Measurements from ENCODE around the gene NUTF2.
"Not testable (repeated sequence)": the region's sequence is repeated elsewhere in the genome, so short reads cannot be mapped to it uniquely, and the experiment has no call there.

NUTF2 gene

DNA sequence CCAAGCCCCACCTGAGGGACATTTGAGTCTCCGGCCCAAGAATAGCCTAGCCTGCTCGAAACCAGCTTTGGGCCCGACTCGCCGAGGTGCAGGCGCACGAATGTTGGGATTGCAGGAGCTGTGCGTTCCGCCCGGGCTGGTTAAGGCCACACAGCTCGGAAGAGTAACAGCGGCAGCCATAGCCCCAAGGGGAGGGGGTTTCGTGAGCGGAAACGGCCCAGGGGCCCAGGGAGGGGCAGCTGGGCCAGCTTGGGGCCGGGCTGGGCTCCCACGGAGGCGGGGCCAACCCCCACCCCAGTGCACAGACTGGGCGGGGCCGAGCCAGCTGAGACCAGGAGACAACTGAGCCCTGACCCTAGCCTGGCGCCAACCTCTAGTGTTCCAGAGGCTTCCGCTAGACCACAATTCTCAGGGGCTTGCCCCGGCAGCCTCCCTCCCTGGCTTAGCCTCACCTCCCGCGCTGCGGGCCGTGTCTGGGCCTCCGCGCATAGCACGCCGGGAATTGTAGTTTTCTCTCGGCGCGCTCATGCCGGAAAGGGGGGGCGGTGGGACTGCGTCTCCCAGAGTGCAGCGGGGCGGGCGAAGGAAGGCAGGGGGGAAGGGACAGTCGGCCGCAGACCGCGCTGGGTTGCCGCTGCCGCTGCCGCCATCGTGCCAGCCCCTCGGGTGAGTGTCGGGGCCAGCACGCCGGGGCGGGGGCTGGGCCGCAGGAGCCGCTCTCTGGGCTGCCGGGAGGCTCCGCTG is at the start of gene NUTF2:
TSS of gene NUTF2 (plus strand) at position 614 of the 744 bp plus-strand sequence. CDS start 18,198 bp downstream, outside the sequence.
- peak; percentile 77 to 85 for DNase-seq

DNA sequence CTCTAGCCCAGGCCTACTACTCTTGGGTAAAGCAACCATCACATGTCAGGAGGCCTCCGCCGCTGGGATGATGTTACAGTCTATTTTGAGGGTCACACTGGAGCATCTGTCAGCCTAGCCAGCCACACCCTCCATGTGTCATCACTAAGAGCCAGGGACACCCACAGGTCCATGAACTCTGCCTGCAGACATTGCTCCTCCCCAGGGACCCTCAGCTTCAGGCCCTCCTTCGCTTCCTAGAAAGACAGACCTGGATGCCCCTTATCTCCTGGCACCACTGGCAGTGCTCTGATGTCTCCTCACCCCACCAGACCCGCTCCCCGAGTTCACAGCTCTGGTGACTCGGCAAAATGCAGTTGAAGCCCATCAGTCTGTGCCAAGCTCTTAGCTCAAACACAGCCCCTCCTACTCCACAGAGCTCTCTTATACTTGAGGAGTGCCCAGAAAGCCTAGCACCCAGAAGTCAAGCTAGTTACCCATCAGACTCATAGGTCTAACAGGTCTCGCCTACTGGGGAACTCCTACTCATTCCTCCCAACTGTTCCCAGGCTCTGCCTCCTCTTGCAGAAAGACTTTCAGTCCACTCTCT is 46.3 kb upstream of the NUTF2 start:
- DNase-seq = no peak

DNA sequence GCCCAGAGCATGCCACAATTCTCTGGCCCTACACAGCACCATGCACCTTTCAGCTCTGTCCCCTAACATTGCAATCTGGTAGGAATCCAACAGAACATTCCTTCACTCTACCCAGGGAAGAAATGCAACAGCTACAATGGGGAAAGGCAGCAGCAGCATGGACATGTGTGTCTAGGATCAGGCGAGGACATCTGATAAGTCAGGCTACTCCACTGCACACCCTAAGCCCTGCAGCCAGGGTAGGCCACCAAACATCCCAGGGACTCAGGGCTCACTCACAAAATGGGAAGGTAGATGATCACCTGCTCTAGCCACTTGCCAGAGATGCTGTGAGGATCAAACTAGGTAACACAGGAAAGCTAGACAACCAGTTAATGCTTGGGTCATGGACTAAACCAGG is 45.5 kb upstream of the NUTF2 start:
- DNase-seq = no peak

DNA sequence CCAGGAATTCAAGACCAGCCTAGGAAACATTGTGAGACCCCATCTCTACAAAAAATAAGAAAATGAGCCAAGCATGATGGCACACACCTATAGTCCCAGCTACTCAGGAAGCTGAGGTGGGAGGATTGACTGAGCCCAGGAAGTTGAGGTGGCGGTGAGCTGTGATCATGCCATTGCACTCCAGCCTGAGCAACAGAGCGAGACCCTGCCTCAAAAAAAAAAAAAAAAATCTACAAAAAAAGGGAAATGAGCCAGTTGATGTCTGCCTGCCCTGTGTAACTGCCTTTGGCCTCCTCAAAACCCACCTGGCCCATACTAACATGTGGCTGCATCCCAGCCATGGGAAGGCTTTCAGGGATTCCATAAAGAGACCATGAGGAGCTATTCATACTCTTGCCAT is 44.9 kb upstream of the NUTF2 start:
- no peak for DNase-seq

DNA sequence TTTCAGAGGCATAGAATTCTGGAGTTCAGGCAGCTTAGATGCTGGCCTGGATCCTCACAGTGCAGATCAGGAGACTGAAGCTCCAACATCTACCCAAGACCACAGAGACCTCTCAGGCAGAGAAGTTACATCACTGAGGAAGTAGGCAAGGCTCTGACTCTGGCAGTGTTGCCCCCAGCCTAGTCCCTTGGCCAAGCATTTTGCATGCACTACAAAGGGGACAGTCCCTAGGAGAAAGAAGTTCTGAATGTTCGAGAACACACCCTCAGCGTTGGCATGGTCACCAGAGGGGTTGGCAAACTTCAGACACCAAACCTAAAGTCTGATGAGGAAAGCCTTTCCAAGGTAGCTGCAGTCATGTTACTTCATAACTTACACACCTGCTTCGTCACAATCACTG is 42.8 kb upstream of the NUTF2 start:
- DNase-seq = no peak

DNA sequence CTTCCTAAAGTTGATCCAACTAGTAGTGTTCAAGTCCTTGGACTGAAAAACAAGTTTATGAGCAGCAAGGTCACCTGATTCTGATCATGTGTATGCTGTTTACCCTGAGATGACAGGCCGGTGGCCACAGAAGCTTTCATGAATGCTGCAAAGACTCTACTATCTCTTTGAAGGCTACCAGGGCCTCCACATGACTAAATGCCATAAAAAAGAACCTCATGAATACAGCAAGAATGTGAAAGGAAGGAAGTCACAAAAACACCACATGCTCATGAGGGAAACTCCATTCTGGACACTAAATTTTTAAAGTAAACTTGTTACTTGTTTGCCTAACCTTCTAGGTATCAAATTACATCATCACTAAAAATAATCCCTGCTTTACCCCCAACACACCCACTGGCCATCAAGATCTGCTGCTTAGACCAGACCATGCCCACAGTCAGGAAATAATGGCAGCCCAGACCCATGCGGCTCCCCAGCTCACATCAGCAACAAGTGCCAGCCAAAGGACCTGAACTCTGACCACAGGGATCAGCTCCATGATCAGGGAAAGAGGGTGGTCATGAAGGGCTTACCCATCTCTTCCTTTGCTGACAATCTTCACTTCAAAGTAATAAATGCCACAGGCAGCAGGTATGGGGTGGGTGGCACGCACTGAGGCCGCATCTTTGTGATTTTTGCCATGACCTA is 41.7 kb upstream of the NUTF2 start:
- no peak for DNase-seq

DNA sequence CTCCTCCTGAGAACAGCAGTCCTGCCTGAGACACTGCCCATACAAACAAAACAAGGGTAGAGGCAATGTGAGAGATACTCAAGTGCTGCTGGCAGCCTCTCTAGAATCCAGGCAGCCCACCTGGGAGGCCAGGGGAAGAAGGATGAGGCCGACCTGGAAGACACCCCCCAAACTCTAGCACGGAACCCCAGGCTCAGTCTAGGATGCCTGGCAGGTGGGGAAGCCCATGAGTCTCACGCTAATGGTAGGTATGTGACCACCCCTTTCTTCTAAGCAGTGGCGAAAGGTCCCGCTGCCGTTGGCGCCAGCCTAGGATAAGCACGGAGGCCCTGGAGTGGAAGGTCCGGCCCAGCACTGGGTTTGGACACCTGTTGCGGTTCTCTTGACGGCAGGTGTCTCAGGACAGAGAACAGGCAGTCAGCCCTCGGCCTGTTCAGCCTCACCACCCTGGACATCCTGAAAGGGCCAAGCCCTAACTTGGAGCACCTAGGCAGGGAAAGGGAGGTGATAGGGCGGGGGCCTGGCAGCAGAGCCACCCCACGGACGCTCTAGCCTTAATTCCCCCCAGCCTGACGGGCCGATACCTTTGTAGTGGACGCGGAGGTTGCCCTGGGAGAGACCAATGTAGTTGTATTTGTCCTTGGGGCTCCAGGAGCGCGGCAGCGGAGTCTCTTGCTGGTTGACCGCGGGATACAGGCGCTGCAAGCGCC is 40.9 kb upstream of the NUTF2 start:
- DNase-seq = no peak

DNA sequence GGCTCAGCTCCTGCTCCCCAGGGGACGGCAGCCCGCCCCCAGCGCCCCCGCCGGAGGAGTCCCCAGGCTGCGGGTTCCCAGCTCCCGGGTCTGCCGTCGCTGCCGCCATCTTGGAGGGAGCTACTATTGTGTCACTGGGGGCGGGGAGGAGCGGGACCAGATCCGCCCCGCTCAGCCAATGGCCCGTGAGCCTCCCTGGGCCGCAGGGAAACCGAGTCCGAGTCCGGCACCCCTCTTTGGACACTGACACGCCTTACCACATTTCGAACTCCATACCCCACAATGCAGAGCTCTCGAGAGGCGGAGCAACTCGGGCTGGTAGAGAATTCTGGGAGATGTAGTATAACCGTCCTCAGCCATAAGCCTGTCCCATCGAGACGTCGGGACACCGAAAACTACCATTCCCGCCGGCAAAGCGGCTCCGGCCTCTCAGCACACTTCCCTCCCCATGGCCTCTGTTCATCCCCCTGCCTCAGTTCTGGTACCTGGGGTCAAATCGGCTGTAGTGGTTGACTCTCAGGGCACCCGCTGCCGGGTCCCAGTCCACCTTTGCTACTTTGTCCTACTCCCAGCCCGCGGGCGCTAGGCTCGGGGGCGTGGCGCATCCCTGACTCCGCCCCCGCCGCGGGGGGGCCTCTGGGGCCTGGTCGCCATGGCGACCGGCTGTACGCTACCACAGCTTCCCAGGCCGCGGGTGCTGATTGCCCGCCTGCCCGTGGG is 40.1 kb upstream of the NUTF2 start, which contains the start of the genes RANBP10 and TSNAXIP1:
TSS of gene RANBP10 (minus strand) at position 133 of the 720 bp plus-strand sequence. CDS start at position 109, 24 bp downstream.
TSS of gene TSNAXIP1 (plus strand) at position 462 of the 720 bp plus-strand sequence. CDS start 261 bp downstream, outside the sequence.
- DNase-seq = peak; percentile 91 to 94

DNA sequence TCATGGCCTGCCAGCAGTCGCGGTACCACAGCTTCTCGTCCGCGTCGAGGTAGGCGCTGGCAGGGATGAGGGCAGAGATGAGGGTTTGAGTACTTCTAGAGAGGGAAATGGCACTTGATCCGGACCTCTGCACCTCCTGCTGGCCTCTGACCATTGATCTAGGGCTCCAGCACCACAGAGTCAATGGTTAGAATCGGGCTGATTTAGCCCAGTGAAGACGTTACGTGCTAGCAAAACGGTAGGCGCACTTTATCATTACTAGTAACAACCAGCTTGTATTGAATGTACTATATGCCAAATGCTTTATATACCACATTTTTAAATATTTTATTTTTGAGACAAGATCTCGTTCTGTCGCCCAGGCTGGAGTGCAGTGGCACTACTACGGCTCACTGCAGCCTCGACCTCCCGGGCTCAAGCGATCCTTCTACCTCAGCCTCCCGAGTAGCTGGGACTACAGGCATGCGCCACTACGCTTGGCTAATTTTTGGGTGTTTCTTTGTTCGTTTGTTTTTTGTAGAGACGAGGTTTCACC is 39.5 kb upstream of the NUTF2 start:
- no peak for DNase-seq

DNA sequence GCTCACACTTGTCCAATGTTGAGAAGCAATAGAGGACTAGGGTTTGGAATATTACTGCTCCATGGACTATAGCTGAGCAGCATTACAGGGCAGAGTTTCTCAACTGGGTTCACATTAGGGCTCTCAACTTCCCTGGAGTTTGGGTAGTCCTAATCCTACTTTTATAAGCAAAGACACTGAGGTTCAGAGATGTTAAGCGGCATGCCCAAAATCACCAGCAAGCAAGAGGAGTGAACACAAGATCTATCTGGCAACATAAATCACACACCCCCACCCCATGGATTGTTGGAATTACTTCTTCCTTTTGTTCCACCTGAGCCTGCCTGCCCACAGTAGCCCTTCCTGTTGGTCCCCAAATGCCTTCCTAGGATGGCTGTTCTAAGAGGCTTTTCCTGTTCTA is 34.8 kb upstream of the NUTF2 start:
- no peak for DNase-seq

DNA sequence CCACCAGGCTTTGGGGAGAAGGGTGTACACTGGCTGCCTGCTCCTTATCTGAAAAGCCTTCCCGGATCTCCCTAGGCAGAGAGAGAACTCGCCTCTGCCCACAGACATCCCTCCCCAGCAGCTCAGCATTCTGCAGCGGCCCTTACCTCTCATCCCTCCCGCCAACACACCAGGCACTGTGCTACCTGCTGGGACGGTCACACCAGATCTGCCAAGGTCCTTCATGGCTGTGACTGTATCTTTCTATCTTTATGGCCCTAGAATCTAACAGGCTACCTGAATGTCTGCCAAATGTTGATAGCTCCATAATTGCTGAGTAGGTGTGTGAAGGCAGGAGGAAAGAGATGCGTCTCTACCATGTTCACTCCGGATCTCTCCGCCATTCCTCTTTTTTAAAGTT is 32.2 kb upstream of the NUTF2 start:
- DNase-seq = no peak

DNA sequence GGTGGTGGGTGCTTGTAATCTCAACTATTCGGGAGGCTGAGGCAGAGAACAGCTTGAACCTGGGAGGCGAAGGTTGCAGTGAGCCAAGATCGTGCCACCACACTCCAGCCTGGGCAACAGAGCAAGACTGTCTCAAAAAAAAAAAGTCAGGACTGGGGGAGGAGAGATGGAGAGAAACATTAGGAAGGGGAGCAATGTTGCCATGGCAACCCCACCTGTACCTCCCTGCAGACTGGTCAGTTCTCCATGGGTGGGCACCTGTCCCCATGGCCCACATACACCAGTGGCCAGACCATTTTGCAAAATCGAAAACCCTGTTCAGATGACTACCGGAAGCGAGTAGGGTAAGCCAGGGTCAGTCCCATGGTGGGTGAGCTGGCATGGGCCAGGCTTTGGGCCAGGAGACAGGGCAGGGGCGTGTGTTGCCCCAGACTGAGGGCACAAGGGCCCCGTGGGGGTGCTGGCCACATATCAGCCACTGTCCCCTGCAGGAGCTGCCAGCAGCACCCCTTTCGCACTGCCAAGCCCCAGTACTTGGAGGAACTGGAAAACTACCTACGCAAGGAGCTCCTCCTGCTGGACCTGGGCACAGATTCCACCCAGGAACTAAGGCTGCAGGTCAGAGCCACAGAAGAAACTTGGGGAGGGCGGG is 26.0 kb upstream of the NUTF2 start:
- no peak for DNase-seq

DNA sequence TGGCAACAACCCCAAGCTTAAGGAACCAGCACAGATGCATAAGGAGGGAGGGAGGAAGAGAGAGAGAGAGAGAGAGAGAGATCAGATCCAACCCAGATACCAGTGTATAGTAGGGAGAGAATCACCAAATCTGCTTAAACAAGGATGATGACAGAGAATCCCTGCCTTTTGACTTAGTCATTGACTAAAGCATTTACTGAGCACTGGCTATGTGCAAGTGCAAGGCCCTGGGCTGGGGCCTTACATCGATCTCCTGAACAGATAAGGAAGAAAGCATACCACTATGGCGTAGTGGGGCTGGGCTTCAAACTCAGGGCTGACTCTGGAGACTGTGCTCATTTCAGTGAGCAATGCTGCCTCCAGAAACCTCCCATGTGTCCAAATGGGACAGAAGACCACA is 24.2 kb upstream of the NUTF2 start:
- DNase-seq = no peak

DNA sequence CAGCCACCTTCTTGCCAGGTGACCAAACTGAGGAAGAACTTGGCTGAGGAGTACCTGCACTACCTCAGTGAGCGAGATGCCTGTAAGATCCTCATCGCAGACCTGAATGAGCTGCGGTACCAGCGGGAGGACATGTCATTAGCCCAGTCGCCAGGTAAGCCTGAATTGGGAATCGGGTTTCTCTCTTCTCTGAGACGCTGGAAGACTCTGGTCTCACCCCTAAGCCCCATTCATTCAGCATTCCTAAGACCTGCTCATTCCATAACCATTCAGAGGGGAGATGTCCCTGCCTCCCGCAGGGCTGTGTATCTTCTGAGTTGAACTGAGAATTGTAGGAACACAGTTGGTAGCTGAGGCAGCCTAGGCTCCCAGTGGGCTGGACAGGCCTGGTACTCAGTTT is 21.6 kb upstream of the NUTF2 start:
- DNase-seq = no peak

DNA sequence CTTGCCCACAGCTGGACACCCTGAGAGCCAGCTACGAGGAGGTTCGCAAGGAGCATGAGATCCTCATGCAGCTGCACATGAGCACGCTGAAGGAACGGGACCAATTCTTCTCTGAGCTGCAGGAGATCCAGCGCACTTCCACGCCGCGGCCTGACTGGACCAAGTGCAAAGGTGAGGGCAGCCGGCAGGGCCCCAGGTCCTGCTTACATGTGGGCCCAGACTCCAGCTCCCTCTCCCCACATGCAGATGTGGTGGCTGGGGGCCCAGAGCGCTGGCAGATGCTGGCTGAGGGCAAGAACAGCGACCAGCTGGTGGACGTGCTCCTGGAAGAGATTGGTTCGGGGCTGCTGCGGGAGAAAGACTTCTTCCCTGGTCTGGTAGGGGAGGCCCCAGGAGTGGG is 20.8 kb upstream of the NUTF2 start:
- DNase-seq = no peak

DNA sequence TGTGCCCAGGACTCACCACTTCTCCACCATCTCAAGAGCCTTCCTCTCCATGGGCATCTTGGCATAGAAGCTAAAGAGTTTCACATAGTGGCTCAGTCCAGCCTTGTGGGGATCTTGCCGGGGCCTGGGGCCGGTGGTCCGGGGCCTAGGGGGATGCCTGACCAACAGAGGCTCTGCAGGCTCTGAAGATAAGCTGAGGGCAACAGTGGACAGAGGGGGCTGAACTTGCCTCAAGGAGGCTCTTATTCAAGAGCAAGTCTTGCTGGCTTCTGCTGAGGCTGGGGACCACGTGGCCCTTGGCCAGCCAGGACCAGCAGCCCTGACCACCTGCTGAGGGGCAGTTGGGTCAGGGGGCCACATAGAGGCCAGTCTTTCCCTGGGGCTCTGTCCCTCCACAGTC is 18.1 kb upstream of the NUTF2 start:
- no peak for DNase-seq

DNA sequence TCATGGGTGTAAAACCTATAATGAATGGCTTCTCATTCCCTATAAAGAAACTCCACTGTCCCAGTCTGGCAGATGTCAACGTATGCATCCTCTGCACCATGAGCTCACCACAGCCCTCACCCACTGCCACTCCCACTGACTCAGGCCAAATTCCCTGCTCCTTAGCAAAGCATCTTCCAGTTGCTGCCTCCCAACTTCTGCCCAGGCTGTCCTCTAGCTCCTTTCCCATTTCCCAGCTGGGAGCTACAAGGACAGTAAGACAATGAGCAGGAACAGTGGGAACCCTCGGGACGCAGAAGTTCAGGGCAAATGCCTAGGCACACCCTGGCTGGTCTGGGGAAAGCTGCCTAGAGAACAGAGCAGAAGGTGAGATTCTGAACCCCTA is 13.7 kb upstream of the NUTF2 start:
- no peak for DNase-seq

DNA sequence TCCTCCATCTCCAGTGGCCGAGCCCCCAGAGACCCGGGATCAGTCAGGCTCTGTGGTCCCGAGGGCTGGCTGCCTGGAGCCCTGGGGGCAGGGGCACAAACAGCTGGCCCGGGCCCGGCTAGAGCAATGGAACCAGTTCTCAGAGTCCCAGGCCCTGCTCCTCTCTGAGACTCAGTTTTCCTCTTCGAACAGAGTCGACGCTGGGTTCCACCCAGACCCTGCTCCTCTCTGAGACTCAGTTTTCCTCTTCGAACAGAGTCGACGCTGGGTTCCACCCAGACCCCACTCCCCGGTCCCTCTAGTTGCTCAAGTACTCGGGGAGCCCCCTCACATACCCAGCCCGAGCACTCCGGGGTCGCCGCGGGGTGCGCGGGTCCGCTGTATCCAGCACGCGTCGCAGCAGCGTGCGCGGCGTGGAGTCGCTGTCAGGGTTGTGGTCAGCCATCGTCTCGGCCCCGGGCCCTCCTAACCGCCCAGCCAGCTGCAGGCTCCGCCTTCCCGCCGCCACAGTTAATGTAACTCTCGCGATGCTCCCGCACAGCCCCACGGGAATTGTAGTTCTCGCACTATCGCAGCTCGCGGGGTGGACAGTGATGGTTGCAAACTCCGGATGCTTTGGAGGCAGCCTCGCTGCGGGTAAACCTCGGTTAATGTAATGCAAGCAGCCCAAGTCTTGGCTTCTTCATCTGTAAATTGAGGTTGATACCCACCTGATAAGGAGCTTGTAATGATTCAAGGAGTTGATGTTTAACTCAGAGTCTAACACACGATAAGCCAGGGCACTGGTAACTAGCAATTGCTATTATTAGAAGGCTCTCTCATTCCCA is 13.1 kb upstream of the NUTF2 start:
- DNase-seq = peak; percentile 51 to 66

DNA sequence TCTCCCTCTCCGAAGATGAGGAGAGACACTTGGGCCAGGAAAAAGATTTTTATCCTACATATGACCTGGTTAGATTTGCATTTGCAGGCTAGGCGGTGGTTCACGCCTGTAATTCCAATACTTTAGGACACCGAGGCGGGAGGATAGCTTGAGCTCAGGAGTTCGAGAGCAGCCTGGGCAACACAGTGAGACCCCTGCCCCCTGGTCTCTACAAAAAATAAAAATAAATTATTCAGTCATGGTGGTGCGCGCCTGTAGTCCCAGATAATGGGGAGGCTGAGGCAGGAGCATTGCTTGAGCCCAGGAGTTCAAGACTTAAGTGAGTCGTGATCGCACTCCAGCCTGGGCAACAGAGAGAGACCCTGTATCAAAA is 12.5 kb upstream of the NUTF2 start:
- no peak for DNase-seq

DNA sequence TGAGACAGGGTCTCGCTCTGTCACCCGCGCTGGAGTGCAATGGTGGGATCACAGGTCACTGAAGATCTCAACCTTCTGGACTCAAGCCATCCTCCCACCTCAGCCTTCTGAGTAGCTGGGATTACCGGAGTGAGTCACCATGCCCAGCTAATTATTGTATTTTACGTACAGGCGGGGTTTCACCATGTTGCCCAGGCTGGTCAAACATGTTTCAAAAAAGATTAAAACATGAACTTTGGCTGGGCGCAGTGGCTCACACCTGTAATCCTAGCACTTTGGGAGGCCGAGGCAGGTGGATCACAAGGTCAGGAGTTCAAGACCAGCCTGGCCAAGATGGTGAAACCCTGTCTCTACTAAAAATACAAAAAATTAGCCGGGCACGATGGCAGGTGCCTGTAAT is 9.5 kb upstream of the NUTF2 start:
- DNase-seq = not testable (repeated sequence)

DNA sequence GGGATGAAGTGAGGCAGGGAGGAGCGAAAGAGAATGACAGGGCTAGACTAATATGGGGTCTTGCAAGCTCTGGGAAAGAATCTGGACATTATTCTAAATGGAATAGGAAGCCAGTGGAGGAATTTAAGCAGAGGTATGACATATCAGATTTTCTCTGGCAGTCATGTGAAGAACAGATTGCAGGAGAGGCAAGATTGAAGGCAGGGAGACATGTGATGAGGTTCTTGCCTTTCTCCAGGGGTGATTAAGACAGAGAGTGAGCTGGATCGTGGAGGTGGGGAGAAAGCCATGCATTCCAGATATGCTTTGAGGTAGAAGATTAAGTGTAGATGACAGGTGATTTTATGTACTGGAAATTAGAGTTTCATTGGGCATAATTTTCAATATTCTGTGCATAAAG is 8.9 kb upstream of the NUTF2 start:
- no peak for DNase-seq
